Activated naive CD4-positive, alpha-beta T cell treated with anti-CD3 and anti-CD28 coated beads, Interleukin-2, amount 10 ng/mL, durations not matched to agents 7 days and 5 days (primary cell): ENCODE results near the gene GDA.

Experiments
- CTCF ChIA-PET: fragments of 350-600 bp; sonication (Branson Sonifier 250); formaldehyde crosslinking; loops from one replicate; lab custom pipeline; 2021; ENCODE audit warnings: antibody characterized with exemption; lab: Charles Lee
- DNase-seq: peaks from one replicate; pipeline ENCODE4 v3.0.0-alpha.2; 2020
- H3K27ac Mint-ChIP-seq: one replicate; pipeline ENCODE4 v1.8.0; 2021; ENCODE audit warnings: mild to moderate bottlenecking, moderate library complexity, mixed read lengths
- H3K27me3 Mint-ChIP-seq: one replicate; pipeline ENCODE4 v1.8.0; 2021; ENCODE audit warnings: mild to moderate bottlenecking, mixed read lengths
- H3K36me3 Mint-ChIP-seq: one replicate; pipeline ENCODE4 v1.8.0; 2021; ENCODE audit warnings: mixed read lengths
- H3K4me1 Mint-ChIP-seq: one replicate; pipeline ENCODE4 v1.8.0; 2021; ENCODE audit warnings: mixed read lengths
- H3K4me3 Mint-ChIP-seq: one replicate; pipeline ENCODE4 v1.8.0; 2021; ENCODE audit warnings: mild to moderate bottlenecking, moderate library complexity, mixed read lengths
- H3K9me3 Mint-ChIP-seq: one replicate; pipeline ENCODE4 v1.8.0; 2021; ENCODE audit warnings: mixed read lengths

Gene GDA

DNA sequence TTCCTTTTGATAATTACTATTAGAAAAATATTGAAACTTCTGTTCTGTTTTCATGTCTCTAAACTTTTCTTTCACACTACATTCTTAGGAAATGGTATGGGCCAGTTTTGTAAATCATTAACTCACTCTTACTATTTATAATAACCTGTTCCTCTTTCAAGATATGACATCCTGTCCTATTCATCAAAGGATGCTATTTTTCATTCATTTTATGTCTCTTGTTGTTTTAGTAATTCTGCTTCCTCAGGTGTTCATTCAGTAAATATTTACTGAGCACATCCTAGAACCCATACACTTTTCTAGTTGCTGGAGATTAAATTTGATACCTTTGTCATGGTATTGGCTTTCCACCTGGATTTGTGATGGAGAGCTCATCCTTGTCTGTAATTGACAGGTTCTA is 58.0 kb downstream of the GDA start:
- no peak overlapping the region for H3K4me3 Mint-ChIP-seq
- H3K4me1 Mint-ChIP-seq: no peaks in the 10 kb centered on the region
- H3K27ac Mint-ChIP-seq: no peak overlapping the region
- H3K27me3 Mint-ChIP-seq: no peaks in the 10 kb centered on the region
- no peak for DNase-seq
- no peaks in the 10 kb centered on the region for H3K36me3 Mint-ChIP-seq
- CTCF ChIA-PET: interaction anchor here (0.9 kb wide), 1 partner anchor 169 kb away, joined by 3 read pairs; no protein-coding TSS in a partner anchor
- no peaks in the 10 kb centered on the region for H3K9me3 Mint-ChIP-seq

DNA sequence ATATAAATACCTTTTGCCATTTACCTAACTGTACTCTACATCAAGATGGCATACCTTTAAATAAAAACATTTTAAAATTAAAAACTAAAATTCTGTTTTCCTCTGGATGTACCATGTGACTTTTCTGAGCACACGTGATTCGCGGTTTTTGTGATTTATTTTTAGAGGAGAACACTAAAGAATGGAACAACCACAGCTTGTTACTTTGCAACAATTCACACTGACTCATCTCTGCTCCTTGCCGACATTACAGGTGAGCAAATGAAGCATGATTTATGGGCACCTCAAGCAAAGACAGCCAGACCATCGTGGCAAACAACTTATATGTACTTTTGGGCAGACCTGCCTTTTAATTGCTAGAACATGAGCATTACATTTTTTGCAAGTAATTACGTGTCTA is 61.3 kb downstream of the GDA start:
- no peaks in the 10 kb centered on the region for H3K4me1 Mint-ChIP-seq
- H3K9me3 Mint-ChIP-seq: no peaks in the 10 kb centered on the region
- no peaks in the 10 kb centered on the region for H3K27me3 Mint-ChIP-seq
- CTCF ChIA-PET: no interaction called here
- no peaks in the 10 kb centered on the region for H3K36me3 Mint-ChIP-seq
- DNase-seq: no peak
- H3K4me3 Mint-ChIP-seq: no peak overlapping the region
- H3K27ac Mint-ChIP-seq: no peak overlapping the region

DNA sequence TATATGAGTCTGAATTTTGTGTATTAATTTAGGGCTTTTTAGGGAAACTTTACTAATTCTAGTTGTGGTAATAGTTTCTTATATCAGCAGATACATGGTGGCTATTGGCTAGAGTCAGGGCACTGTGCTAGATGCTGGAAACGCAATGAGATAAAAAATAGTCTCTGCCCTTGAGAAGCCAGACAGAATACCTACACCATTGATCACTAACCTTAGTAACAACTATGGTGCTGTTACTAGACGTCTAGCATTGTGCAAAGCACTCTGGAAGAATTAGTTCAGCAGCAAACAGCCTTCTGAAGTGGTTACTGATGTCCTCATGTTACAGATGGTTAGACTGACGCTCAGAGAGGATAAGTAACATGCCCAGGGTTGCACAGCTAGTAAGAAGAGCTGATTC is 61.8 kb downstream of the GDA start:
- Mint-ChIP-seq H3K27me3 (no peaks in the 10 kb centered on the region), H3K4me3 (no peak overlapping the region), H3K9me3 (no peaks in the 10 kb centered on the region), H3K4me1 (no peaks in the 10 kb centered on the region), H3K36me3 (no peaks in the 10 kb centered on the region), H3K27ac (no peak overlapping the region)
- CTCF ChIA-PET: no interaction called here
- no peak for DNase-seq

DNA sequence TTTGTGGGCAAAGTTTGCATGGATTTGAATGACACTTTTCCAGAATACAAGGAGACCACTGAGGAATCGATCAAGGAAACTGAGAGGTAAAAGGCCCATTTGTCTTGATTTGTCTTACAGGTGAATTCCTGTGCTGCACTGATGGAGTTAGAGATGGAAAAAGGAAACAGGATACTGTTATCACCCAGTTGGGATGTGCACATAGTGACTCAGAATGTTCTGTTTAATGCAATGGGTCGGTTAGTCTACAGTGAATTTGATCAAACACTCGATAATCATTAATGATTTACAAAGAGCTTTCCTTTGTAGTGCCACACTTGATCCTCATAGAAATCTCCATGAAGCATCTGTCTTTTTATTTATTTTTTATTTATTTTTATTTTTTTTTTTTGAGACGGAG is 64.7 kb downstream of the GDA start:
- CTCF ChIA-PET: no interaction called here
- Mint-ChIP-seq H3K36me3 (no peaks in the 10 kb centered on the region), H3K4me1 (no peaks in the 10 kb centered on the region), H3K9me3 (no peaks in the 10 kb centered on the region), H3K4me3 (no peak overlapping the region), H3K27me3 (no peaks in the 10 kb centered on the region), H3K27ac (no peak overlapping the region)
- no peak for DNase-seq

DNA sequence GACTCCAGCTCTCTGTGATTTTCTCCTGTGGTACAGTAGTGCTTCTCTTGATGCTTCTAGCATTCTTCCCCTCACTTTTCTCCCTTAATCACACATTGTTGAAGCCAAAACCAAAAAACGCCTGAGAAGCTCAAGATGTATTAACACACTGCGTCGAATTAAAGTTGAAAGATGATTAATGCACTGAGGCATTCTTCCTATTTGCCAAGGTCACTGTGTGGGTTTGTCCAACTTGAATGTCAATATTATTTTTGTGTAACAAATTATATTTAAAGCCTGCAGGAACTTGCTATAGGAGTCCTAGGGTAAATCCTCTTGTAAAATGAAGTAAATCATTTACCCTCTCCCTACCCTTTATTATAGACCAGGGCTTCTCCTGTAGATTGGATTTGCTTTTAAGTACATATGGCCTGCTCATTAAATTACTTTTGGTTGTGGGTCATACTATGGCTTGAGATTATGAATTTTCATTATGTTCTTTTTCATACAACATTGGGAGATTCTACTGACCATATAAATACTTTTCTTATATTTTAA is 68.1 kb downstream of the GDA start:
- CTCF ChIA-PET: no interaction called here
- no peaks in the 10 kb centered on the region for H3K4me1 Mint-ChIP-seq
- no peak for DNase-seq
- H3K36me3 Mint-ChIP-seq: no peaks in the 10 kb centered on the region
- H3K27me3 Mint-ChIP-seq: no peaks in the 10 kb centered on the region
- no peak overlapping the region for H3K4me3 Mint-ChIP-seq
- H3K27ac Mint-ChIP-seq: no peak overlapping the region
- no peaks in the 10 kb centered on the region for H3K9me3 Mint-ChIP-seq

DNA sequence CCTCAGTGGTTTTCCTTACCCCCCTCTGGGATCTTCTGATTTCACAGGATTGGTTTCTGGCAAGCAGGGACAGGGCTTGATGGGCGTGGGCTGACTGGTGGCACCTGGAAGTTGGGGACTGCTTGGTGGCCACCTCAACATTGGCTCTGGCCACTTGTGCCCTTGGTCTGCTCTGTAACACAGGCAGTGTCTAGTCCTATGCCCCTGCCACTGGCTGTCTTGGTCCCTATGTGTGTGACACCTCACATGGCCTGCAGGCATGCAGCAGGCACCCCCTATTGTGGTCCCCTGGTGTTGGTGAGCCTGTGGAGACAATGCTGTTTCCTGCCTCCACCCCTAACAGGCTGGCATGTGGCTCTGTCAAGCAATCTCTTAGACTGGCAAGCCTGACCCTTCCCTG is 71.3 kb downstream of the GDA start:
- no peak overlapping the region for H3K27ac Mint-ChIP-seq
- H3K36me3 Mint-ChIP-seq: no peaks in the 10 kb centered on the region
- no peaks in the 10 kb centered on the region for H3K9me3 Mint-ChIP-seq
- CTCF ChIA-PET: no interaction called here
- no peaks in the 10 kb centered on the region for H3K27me3 Mint-ChIP-seq
- no peaks in the 10 kb centered on the region for H3K4me1 Mint-ChIP-seq
- DNase-seq: no peak
- H3K4me3 Mint-ChIP-seq: no peak overlapping the region

DNA sequence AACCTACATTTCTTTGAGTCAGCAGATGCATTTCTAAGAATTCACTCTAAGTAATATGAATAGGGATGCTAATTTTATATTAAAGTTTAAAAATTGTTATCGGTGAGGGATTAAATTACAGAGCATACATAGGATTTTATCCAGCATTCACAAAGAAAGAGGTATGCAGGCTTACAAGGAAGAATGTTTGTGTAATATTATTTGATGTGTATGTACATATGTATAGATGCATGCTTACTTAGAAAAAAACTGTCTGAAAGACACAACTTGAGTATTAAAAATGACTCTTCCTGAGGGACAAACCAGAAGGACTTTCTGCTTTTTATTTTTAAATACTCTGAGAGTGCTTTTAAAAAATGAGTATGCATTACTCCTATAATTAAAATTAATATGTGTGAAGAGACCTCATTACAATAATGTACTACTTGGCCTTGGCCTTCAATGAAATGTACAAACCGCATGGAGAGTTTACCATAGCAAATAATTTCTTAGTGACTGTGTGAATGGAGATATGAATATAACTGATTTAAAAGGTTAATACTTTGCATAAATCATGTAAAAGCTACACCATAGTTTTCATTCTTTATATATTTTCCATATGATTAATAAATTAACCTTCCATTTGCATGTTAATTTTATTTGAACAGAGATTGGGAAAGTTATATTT is 77.0 kb downstream of the GDA start:
- no peaks in the 10 kb centered on the region for H3K9me3 Mint-ChIP-seq
- no peaks in the 10 kb centered on the region for H3K4me1 Mint-ChIP-seq
- CTCF ChIA-PET: no interaction called here
- H3K4me3 Mint-ChIP-seq: no peak overlapping the region
- H3K27me3 Mint-ChIP-seq: no peaks in the 10 kb centered on the region
- DNase-seq: no peak
- no peak overlapping the region for H3K27ac Mint-ChIP-seq
- H3K36me3 Mint-ChIP-seq: no peaks in the 10 kb centered on the region

DNA sequence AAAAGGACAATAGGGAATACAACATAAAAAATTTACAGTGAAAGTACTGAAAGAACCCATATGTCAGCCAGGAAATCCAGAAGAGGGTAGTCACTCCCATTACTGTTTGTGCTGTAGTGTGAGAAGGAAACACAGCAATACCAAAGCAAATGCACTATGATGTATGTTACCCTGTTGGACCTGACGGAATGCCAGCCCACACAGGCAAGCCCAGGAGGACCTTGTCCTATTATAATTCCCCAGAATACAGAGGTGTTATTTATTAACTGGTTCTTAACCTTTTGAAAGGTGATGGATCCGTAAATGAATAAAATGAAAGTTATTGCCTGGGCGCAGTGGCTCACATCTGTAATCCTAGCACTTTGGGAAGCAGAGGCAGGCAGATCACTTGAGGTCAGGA is 79.0 kb downstream of the GDA start:
- H3K4me3 Mint-ChIP-seq: no peak overlapping the region
- H3K27ac Mint-ChIP-seq: no peak overlapping the region
- H3K9me3 Mint-ChIP-seq: no peaks in the 10 kb centered on the region
- H3K27me3 Mint-ChIP-seq: no peaks in the 10 kb centered on the region
- no peaks in the 10 kb centered on the region for H3K36me3 Mint-ChIP-seq
- DNase-seq: no peak
- CTCF ChIA-PET: no interaction called here
- H3K4me1 Mint-ChIP-seq: no peaks in the 10 kb centered on the region

DNA sequence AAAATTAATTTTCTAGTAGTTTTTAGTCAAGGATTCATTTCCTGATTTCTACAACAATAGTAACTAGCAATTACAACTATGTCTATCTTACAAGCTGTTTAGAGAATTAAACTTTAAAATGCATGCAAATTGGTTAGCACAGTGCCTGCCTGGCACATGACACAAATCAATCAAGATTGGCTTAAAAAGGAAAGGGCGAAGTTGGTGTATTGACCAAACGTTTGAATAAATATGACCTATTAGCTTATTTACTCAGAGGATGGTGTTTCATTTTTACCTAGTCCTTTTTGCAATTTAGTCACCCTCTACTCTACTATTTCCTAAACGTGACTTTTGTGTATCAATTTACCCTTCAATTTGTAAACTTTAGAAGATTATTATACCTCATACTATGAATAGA is 83.5 kb downstream of the GDA start:
- DNase-seq: no peak
- no peaks in the 10 kb centered on the region for H3K4me1 Mint-ChIP-seq
- no peaks in the 10 kb centered on the region for H3K9me3 Mint-ChIP-seq
- H3K4me3 Mint-ChIP-seq: no peak overlapping the region
- no peaks in the 10 kb centered on the region for H3K36me3 Mint-ChIP-seq
- H3K27me3 Mint-ChIP-seq: no peaks in the 10 kb centered on the region
- CTCF ChIA-PET: interaction anchor here (0.7 kb wide), 1 partner anchor 18 kb away, joined by 3 read pairs; no protein-coding TSS in a partner anchor
- H3K27ac Mint-ChIP-seq: no peak overlapping the region

DNA sequence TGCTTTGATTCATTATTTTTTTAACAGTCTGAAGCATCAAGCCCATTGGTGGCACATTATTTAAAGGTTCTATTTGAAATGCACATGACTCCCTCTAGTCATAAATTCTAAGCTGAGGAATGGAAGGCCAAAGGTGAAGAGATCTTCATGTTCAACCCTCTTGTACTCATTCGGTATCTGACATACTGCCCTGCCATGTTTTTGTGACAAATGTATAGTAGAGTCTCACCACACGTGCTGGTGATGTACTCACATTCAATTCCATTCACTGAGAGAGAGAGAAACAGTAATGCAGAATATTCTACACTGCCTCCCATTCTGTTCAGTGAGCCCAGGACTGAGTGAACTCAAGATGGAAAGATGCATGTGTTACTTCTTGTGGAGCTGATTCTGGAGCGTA is 98.3 kb downstream of the GDA start:
- CTCF ChIA-PET: interaction anchor here (1.0 kb wide), 1 partner anchor 208 kb away, joined by 3 read pairs; no protein-coding TSS in a partner anchor
- Mint-ChIP-seq H3K36me3 (no peaks in the 10 kb centered on the region), H3K4me1 (no peaks in the 10 kb centered on the region), H3K4me3 (no peak overlapping the region), H3K9me3 (no peaks in the 10 kb centered on the region), H3K27me3 (no peaks in the 10 kb centered on the region), H3K27ac (no peak overlapping the region)
- no peak for DNase-seq

DNA sequence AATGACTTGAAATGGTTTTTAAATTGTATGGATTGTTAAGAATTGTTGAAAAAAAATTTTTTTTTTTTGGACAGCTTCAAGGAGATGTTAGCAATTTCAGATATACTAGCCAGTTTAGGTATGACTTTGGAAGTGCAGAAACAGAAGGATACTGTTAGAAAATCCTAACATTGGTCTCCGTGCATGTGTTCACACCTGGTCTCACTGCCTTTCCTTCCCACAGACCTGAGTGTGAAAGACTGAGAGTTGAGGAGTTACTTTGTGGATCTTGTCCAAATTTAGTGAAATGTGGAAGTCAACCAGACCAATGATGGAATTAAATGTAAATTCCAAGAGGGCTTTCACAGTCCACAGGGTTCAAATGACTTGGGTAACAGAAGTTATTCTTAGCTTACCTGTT is 102.3 kb downstream of the GDA start:
- Mint-ChIP-seq H3K27ac (no peak overlapping the region), H3K4me1 (no peaks in the 10 kb centered on the region), H3K4me3 (no peak overlapping the region), H3K9me3 (no peaks in the 10 kb centered on the region), H3K27me3 (peaks cover 6% of the 10 kb centered on the region), H3K36me3 (no peaks in the 10 kb centered on the region)
- DNase-seq: no peak
- CTCF ChIA-PET: interaction anchor here (0.7 to 1.0 kb wide), 3 partner anchors 12 to 972 kb away, joined by 3 read pairs; no protein-coding TSS in a partner anchor

DNA sequence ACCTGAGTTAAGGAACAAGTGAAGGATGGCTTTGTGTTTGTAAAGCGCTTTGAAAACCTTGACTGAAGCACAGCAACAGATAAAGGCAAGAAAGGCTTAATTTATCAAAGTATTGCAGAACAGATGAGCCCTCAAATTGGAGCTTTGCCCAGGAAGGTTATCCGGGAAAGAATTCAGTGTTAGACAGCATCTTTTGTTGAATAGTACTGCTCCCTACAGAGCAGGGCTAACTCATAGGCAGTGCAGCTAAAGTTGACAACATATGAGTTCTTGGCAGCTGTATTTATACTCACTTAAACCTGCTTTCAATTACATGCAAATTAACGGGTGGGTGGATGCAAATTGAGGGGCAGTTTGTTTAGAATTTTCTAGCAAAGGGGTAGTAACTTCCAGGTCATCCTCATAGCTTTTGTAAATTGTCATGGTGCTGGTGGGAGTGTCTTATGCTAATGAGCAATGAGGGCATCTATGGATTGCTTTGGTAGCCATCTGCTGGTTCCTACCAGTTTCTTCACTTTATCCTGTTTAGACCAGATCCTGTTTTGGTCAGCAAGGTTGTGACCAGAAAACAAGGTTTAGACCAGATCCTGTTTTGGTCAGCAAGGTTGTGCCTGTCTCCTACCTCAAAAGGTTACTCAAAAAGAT is 105.8 kb downstream of the GDA start:
- H3K9me3 Mint-ChIP-seq: no peaks in the 10 kb centered on the region
- H3K4me1 Mint-ChIP-seq: no peaks in the 10 kb centered on the region
- no peak overlapping the region for H3K27ac Mint-ChIP-seq
- peaks cover 20% of the 10 kb centered on the region for H3K27me3 Mint-ChIP-seq
- no peaks in the 10 kb centered on the region for H3K36me3 Mint-ChIP-seq
- DNase-seq: no peak
- CTCF ChIA-PET: no interaction called here
- no peak overlapping the region for H3K4me3 Mint-ChIP-seq

DNA sequence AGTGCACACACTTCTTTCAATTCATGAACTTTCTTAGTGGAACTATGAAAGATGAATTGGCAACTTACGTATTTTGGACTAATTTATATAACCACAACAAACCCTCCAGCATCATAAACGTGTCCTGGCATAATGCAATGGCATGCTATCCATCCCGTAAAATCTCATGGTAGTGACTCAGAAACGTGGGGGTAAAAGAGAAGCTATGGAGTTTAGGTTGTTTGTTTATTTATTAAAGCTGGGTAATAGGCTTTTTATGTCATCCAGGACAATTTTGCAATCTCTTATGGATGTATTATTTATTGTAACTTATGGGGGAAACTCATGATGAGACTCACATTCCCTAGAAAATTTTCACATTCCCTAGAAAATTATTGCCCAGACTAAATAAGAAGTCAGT is 106.3 kb downstream of the GDA start:
- CTCF ChIA-PET: interaction anchor here (0.8 kb wide), 1 partner anchor 26 kb away, joined by 3 read pairs; no protein-coding TSS in a partner anchor
- no peak overlapping the region for H3K27ac Mint-ChIP-seq
- no peaks in the 10 kb centered on the region for H3K36me3 Mint-ChIP-seq
- H3K27me3 Mint-ChIP-seq: peaks cover 20% of the 10 kb centered on the region
- no peak for DNase-seq
- H3K9me3 Mint-ChIP-seq: no peaks in the 10 kb centered on the region
- no peak overlapping the region for H3K4me3 Mint-ChIP-seq
- no peaks in the 10 kb centered on the region for H3K4me1 Mint-ChIP-seq

DNA sequence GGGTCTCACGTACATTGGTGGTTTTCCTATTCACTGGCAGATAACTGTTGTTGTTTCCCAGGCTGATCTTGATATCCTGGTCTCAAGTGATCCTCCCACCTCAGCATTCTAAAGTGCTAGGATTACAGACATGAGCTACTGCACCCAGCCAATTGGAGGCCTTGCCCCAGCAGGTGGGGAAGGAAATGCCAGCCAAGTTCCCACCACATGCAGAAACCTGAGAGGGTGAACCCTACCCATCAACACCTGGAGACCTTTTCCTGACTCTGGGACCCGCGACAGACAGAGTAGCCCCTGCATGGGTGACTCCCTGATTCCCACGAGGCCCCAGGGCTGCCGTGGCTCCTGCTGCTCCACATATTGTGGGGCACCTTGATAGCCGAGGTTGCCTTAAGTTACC is 107.7 kb downstream of the GDA start:
- no peak for DNase-seq
- Mint-ChIP-seq H3K4me3 (no peak overlapping the region), H3K27me3 (peaks cover 24% of the 10 kb centered on the region), H3K9me3 (no peaks in the 10 kb centered on the region), H3K36me3 (no peaks in the 10 kb centered on the region), H3K4me1 (no peaks in the 10 kb centered on the region), H3K27ac (no peak overlapping the region)
- CTCF ChIA-PET: no interaction called here

DNA sequence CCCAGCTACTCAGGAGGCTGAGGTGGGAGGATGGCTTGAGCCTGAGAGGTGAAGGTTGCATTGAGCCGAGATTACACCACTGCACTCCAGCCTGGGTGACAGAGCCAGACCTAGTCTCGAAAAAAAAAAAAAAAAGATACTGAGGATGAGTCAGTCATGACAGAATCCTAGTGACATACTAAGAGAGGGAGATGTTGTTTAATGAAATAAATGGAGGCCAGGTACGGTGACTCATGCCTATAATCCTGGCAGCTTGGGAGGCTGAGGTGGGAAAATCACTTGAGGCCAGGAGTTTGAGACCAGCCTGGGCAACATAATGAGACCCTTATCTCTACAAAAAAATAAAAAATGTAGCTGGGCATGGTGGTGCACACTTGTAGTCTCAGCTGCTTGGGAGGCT is 108.6 kb downstream of the GDA start:
- Mint-ChIP-seq H3K4me3 (no peak overlapping the region), H3K27ac (no peak overlapping the region)
- CTCF ChIA-PET: interaction anchor here (0.8 kb wide), 1 partner anchor 344 kb away, joined by 3 read pairs; no protein-coding TSS in a partner anchor

More for the DNA sequence above, 108.6 kb downstream of the GDA start:
- Mint-ChIP-seq H3K27me3 (peaks cover 24% of the 10 kb centered on the region), H3K36me3 (no peaks in the 10 kb centered on the region), H3K4me1 (no peaks in the 10 kb centered on the region), H3K9me3 (no peaks in the 10 kb centered on the region)
- DNase-seq: no peak
